ENCODE results near the gene MDFI. TPM values are rescaled to one million over a fixed set of nuclear protein-coding genes. Genes with fewer than 3 reads are reported as not detected.

Gene MDFI
- total and polyA plus RNA-seq, 9 of the 15 experiments (the other 6 are each of a cell fraction or from before 2014, with no cell fraction given): not detected

DNA sequence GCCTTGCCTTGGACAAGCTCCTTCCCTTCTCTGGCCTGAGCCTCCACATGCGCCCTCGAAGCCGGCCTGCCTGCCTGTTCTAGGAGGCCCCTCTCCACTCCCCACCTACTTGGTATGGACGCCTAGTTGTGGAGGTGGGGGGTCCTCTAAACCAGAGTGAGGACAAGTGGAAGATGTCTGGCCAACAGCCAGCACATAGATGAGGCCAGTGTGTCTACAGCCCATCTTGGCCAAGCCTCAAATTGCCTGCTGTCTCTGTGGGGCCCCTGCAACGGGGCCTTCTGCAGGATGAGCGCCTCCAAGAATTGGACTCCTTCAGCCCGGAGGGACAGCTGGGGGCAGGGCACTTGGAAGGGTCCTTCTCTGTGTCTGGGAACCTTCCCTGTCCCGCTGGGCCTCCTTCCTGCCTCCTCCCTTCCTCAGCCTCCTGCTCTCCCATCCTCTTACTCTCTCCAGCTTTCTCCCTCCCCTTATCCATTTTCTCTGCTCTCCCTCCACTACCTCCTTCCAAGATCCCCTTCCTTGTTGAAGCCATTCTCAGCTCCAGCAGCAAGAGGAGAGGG is 1.6 kb downstream of the MDFI start:
- no TSS peak for BruUV-seq (replicated peaks)
- in situ Hi-C loops (cut with MboI): no loop called here
- no peak for DNase-seq (ENCODE audit: extremely low read depth in 1 of 4, low spot score in 3 of 4)
- Histone ChIP-seq H3K27ac (ENCODE audit: extremely low read depth, low read depth, low read length) (no peak overlapping the region), H2AFZ (ENCODE audit: low read depth, low read length) (no peak overlapping the region), H3K9me3 (replicated peaks; ENCODE audit: control insufficient read depth, insufficient read depth, low read depth, low read length) (no peaks in the 10 kb centered on the region), H3K4me3 (no peak overlapping the region), H3K4me2 (ENCODE audit: insufficient read depth, low read length) (no peak overlapping the region), H3K9me1 (ENCODE audit: control insufficient read depth, insufficient read depth, low read length) (no peaks in the 10 kb centered on the region), H3K27me3 (ENCODE audit: control insufficient read depth in 2 of 2, insufficient read depth in 2 of 2, low read length in 2 of 2) (peaks cover 61 to 93% of the 10 kb centered on the region in 2 experiments), H3K9ac (ENCODE audit: insufficient read depth in 1 of 2, low read depth in 2 of 2, low read length in 2 of 2) (no peak overlapping the region), H4K20me1 (replicated peaks; ENCODE audit: control insufficient read depth, insufficient read depth, low read length) (peaks cover 19% of the 10 kb centered on the region), H3K4me1 (replicated peaks in 1 of 2; ENCODE audit: control insufficient read depth in 2 of 2, insufficient read depth in 2 of 2, low read length in 2 of 2) (peaks cover 0 to 21% of the 10 kb centered on the region in 2 experiments; a peak in 1 of 5 replicates), H3K36me3 (ENCODE audit: control insufficient read depth, insufficient read depth, low read length) (no peaks in the 10 kb centered on the region), H3K79me2 (ENCODE audit: control insufficient read depth, insufficient read depth, low read length) (no peaks in the 10 kb centered on the region)
- ChIA-PET POLR2A (interaction anchor here (0.6 kb wide), 1 partner anchor 42 kb away, joined by 3 read pairs; no protein-coding TSS in a partner anchor), CTCF (ENCODE audit: low intra/inter-chr PET ratio) (no interaction called here)
- no peak for FAIRE-seq
- no peak; the same call in 2 of the 3 replicates for ATAC-seq
- 0% methylated on average over 8 of the region's 8 CpGs for WGBS (ENCODE audit: insufficient coverage, low coverage, missing lambda C conversion rate)
- intact Hi-C loops (cut with micrococcal nuclease): no loop called here
- TF ChIP-seq PML (IDR thresholded peaks at IDR 0.05; ENCODE audit: low read length) (no peak), NCOA2 (IDR thresholded peaks at IDR 0.05; ENCODE audit: partially characterized antibody in 2 of 2) (no peak), HNRNPK (IDR thresholded peaks at IDR 0.05; ENCODE audit: low read depth, low read length, poor library complexity, severe bottlenecking) (no peak), ZC3H8 (IDR thresholded peaks at IDR 0.05) (no peak), FOXA3 (CRISPR knock-in tag; conservative IDR thresholded peaks at IDR 0.05 in 1 of 2, IDR thresholded peaks at IDR 0.05 in 1 of 2) (no peak)
- TF ChIP-seq, protein P1, sequence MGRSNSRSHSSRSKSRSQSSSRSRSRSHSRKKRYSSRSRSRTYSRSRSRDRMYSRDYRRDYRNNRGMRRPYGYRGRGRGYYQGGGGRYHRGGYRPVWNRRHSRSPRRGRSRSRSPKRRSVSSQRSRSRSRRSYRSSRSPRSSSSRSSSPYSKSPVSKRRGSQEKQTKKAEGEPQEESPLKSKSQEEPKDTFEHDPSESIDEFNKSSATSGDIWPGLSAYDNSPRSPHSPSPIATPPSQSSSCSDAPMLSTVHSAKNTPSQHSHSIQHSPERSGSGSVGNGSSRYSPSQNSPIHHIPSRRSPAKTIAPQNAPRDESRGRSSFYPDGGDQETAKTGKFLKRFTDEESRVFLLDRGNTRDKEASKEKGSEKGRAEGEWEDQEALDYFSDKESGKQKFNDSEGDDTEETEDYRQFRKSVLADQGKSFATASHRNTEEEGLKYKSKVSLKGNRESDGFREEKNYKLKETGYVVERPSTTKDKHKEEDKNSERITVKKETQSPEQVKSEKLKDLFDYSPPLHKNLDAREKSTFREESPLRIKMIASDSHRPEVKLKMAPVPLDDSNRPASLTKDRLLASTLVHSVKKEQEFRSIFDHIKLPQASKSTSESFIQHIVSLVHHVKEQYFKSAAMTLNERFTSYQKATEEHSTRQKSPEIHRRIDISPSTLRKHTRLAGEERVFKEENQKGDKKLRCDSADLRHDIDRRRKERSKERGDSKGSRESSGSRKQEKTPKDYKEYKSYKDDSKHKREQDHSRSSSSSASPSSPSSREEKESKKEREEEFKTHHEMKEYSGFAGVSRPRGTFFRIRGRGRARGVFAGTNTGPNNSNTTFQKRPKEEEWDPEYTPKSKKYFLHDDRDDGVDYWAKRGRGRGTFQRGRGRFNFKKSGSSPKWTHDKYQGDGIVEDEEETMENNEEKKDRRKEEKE (IDR thresholded peaks at IDR 0.05; ENCODE audit: borderline replicate concordance in 1 of 2, control insufficient read depth in 1 of 2, low read depth in 2 of 2, low read length in 1 of 2): no peak
- TF ChIP-seq, protein P2, sequence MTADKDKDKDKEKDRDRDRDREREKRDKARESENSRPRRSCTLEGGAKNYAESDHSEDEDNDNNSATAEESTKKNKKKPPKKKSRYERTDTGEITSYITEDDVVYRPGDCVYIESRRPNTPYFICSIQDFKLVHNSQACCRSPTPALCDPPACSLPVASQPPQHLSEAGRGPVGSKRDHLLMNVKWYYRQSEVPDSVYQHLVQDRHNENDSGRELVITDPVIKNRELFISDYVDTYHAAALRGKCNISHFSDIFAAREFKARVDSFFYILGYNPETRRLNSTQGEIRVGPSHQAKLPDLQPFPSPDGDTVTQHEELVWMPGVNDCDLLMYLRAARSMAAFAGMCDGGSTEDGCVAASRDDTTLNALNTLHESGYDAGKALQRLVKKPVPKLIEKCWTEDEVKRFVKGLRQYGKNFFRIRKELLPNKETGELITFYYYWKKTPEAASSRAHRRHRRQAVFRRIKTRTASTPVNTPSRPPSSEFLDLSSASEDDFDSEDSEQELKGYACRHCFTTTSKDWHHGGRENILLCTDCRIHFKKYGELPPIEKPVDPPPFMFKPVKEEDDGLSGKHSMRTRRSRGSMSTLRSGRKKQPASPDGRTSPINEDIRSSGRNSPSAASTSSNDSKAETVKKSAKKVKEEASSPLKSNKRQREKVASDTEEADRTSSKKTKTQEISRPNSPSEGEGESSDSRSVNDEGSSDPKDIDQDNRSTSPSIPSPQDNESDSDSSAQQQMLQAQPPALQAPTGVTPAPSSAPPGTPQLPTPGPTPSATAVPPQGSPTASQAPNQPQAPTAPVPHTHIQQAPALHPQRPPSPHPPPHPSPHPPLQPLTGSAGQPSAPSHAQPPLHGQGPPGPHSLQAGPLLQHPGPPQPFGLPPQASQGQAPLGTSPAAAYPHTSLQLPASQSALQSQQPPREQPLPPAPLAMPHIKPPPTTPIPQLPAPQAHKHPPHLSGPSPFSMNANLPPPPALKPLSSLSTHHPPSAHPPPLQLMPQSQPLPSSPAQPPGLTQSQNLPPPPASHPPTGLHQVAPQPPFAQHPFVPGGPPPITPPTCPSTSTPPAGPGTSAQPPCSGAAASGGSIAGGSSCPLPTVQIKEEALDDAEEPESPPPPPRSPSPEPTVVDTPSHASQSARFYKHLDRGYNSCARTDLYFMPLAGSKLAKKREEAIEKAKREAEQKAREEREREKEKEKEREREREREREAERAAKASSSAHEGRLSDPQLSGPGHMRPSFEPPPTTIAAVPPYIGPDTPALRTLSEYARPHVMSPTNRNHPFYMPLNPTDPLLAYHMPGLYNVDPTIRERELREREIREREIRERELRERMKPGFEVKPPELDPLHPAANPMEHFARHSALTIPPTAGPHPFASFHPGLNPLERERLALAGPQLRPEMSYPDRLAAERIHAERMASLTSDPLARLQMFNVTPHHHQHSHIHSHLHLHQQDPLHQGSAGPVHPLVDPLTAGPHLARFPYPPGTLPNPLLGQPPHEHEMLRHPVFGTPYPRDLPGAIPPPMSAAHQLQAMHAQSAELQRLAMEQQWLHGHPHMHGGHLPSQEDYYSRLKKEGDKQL (CRISPR knock-in tag; IDR thresholded peaks at IDR 0.05; ENCODE audit: borderline replicate concordance): no peak
- TF ChIP-seq, protein P3, sequence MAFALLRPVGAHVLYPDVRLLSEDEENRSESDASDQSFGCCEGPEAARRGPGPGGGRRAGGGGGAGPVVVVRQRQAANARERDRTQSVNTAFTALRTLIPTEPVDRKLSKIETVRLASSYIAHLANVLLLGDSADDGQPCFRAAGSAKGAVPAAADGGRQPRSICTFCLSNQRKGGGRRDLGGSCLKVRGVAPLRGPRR (CRISPR knock-in tag; IDR thresholded peaks at IDR 0.05): no peak
- TF ChIP-seq, protein P4, sequence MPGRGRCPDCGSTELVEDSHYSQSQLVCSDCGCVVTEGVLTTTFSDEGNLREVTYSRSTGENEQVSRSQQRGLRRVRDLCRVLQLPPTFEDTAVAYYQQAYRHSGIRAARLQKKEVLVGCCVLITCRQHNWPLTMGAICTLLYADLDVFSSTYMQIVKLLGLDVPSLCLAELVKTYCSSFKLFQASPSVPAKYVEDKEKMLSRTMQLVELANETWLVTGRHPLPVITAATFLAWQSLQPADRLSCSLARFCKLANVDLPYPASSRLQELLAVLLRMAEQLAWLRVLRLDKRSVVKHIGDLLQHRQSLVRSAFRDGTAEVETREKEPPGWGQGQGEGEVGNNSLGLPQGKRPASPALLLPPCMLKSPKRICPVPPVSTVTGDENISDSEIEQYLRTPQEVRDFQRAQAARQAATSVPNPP (IDR thresholded peaks at IDR 0.05; ENCODE audit: borderline replicate concordance, insufficient read depth, insufficient read length): no peak
